NCI-H446 (cell line): ENCODE data around the gene EPHA5.
A peak's percentile ranks its signal among the peaks of the same experiment; 100 is the strongest.
"Not testable (repeated sequence)": the region's sequence is repeated elsewhere in the genome, so short reads cannot be mapped to it uniquely, and the experiment has no call there.

Experiments used
- DNase-seq, 2 experiments: peaks; one replicate each; lab custom pipeline; 2025; lab: John Stamatoyannopoulos, UW

The EPHA5 gene

DNA sequence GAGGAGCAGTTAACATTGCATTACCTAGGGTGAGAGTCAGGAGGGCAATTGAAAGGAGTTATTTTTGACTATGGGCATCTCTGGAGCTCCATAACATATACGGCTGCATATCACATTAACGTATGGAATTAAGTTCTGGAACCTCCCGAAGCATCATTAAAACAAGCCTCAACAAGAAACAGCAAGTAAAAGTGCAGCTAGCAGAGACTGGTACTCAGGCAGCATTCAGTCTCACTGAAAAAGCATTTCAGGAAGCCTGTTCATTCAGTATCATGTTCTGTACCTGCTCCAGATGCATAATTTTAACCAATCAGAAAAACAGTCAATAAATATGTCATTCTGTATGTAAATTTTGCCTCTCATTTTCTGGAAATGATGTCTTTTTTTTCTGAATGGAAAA, 299.6 kb downstream of the EPHA5 start:
- DNase-seq = no peak

DNA sequence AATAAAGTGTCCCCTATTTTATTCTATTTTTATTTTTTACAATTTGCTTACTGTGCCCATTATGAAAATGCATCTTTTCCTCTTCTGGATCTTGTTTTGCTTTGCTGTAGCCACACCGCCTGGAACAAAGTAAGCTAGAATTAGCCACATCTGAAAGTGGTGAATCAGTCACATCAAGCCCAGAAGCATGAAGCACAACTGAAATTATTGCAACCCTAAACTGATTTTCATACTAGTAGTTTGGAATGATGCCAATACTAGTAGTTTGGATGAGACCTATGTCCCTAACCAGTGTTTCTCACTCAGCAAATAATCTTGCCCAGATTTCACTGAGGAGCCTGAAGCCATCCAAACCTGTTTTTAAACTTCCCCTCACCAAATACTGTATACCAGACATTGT, 303.0 kb downstream of the EPHA5 start:
- peak in 1 of 2 experiments; percentile 43 for DNase-seq

DNA sequence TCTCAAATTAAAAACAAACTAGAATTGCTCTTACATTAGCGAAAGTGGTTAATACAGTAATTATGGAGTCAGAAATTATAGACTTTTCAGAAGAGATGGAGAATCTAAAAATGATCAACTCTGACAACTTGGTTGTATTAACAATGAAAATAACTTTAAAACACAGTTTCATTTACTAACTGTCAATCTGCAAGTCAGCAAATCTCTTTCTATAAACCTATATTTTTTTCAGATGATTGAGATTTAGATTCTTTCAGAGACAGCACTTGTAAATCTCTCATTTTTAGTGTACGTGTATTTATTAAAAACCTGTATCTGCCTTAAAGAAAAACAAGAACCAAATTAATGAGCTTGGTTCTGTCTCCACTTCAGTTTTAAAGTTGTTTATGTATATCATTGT, 311.4 kb downstream of the EPHA5 start:
- no peak for DNase-seq

GRCh38 chr4:65353098-65353497, 317.2 kb downstream of the EPHA5 start:
- no peak for DNase-seq

GRCh38 chr4:65344278-65344825, 325.9 kb downstream of the EPHA5 start:
- DNase-seq = no peak

- no peak for DNase-seq
These were observed 326.9 kb downstream of the EPHA5 start for GRCh38 chr4:65343342-65343741.

DNA sequence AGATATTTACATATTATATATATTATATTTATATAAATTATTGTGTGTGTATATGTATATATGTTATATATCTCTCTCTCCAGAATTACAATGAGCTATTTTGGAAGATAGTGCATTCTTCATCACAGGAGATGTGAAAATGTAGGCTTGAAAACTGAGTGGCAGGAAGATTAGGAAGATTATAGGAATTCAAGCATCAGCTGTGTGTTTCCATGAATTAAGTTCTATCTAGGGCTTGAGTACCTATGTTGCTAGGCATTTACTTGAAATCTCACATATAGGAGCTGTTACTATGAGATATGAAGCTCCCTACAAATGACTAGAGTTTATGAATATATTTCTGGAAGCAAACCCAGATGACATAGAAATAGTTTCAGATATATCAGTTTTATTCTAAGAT, 328.7 kb downstream of the EPHA5 start:
- no peak for DNase-seq

- no peak for DNase-seq
These were observed 329.7 kb downstream of the EPHA5 start for GRCh38 chr4:65340382-65341109.

- no peak for DNase-seq
These were observed 332.9 kb downstream of the EPHA5 start for GRCh38 chr4:65337371-65337770.

GRCh38 chr4:65336465-65336864, 333.8 kb downstream of the EPHA5 start:
- no peak for DNase-seq

DNA sequence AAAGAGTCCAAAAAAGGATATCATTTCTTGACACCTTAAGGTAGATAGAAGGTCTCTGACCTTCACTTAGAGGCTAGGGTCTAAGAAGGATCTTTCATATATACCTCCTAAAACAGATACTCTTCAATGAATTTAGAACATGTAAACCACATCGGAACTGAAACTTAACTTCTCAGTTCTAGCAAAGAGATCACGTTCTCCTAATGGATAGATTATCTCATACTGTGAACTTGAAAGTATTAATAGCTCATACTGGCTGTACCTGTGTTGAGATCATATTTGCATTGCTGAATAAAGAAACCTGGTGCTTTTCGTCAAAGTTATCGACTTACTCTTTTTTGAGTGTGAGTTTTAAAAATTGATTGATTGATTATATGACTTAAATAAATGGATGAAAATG, 353.8 kb downstream of the EPHA5 start:
- DNase-seq = no peak

GRCh38 chr4:65311120-65311519, 359.2 kb downstream of the EPHA5 start:
- DNase-seq = no peak

- no peak for DNase-seq
These were observed 359.7 kb downstream of the EPHA5 start for GRCh38 chr4:65310586-65310985.

DNA sequence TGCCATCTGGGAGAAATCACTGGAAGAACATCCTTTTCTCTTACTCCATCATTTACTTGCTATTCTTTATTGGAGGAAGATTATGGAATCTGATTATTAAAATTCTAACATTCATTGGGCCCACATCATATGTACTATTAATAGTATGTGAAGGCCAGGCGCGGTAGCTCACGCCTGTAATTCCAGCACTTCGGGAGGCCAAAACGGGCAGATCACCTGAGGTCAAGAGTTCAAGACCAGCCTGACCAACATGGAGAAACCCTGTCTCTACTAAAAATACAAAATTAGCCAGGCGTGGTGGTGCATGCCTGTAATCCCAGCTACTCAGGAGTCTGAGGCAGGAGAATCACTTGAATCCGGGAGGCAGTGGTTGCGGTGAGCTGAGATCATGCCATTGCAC, 361.7 kb downstream of the EPHA5 start:
- not testable (repeated sequence) for DNase-seq

DNA sequence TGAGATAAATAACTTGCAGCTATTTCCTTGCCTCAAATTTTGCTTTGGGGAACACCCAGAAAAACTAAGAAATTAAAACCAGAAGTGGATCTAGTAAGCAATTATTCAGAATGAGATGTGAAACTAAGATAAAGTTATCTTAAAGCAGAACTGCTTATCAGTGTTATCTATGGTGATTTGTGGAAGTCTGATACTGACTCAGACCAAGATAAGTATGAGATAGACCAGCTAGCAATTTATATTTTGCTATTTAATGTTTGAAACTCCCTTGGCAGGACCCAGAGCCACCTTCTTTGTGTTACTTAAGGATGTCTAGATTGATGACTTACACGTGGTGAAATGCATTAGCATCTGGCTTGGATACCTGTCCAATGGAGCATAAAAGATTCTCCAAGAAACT, 368.1 kb downstream of the EPHA5 start:
- DNase-seq = peak in 1 of 2 experiments; percentile 4

DNA sequence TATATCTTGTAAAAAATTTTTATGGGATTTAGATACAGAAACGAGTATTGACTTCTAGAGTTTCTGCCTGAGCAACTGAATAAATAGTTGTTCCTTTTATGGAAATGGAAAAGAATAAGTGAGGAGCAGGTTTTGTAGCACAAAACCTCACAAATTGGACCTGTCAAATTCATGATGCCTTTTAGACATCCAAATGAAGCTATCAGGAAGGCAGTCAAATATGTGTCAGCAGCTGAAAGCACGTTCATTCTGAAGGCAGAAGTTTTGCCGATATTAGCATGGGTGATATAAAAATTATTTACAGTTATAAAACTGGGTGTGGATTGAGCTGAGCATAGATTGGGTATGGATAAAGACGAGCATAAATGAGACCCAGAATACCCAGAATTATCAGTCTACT, 374.0 kb downstream of the EPHA5 start:
- no peak for DNase-seq

DNA sequence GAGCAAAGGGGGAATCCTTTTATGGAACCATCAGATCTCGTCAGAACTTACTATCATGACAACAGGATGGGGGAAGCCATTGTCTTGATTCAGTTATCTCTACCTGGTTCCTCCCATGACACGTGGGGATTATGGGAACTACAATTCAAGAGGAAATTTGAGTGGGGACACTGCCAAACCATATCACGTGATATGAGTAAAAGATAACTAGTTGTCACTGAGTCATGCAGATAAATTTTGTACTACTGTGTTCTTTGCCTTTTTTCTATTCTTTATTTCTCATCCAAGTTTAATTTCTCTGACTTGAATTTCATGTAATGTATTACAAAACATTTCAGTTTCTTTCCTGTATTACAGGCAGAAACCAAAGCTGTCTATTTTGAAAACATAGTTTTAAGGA, 383.2 kb downstream of the EPHA5 start:
- no peak for DNase-seq
